HCT116 (cell line): ENCODE results near the gene NDUFS2. TPM values are rescaled to one million over a fixed set of nuclear protein-coding genes. Genes with fewer than 3 reads are reported as not detected.

Experiments used
- ATAC-seq: fragments of 200-7000 bp; cut with Tn5 transposase; 2 replicates; pipeline ENCODE4 v1.9.1; 2020; ENCODE audit warnings: mild to moderate bottlenecking, moderate library complexity
- BruUV-seq: library from RNA; stranded (reverse); fragments of 400-500 nt; replicated peaks from 2 replicates; lab custom pipeline; 2021; lab: Mats Ljungman, UMichigan
- CTCF ChIA-PET: fragments of 300-600 bp; sonication (Branson Sonifier 250); formaldehyde crosslinking; loops from one replicate; lab custom pipeline; 2021; ENCODE audit warnings: antibody characterized with exemption; lab: Charles Lee
- POLR2A ChIA-PET: fragments of 300-600, 350-600 bp; sonication (Branson Sonifier 250); formaldehyde crosslinking; loops from one replicate; lab custom pipeline; 2021; ENCODE audit warnings: antibody characterized with exemption; lab: Charles Lee
- RAD21 ChIA-PET, 2 experiments: fragments of 300-600 bp; sonication (Branson Sonifier 250); formaldehyde crosslinking; loops; one replicate each; lab custom pipeline; 2023; ENCODE audit warnings: low total read pairs in 2 of 2; ENCODE audit not compliant: uncharacterized antibody in 2 of 2, unreplicated experiment in 2 of 2, low non-redundant PET in 1 of 2; lab: Charles Lee
- DNase-seq: peaks from one replicate; pipeline ENCODE4 v3.0.0-alpha.2; 2010; ENCODE audit warnings: low read depth, low spot score
- H2AFZ ChIP-seq: fragments of 200-600 bp; shearing (Covaris generic), sonication (generic); 2 replicates; pipeline ENCODE4 v1.6.1; 2017; ENCODE audit warnings: low read depth, mixed run types, mixed read lengths, antibody characterized with exemption, low read length; ENCODE audit not compliant: poor library complexity, severe bottlenecking
- H3K27ac ChIP-seq: 2 replicates; pipeline ENCODE4 v1.5.1; 2012; ENCODE audit warnings: low read depth, low read length
- H3K27me3 ChIP-seq: fragments of 200-600 bp; sonication (generic); 2 replicates; pipeline ENCODE4 v1.6.1; 2016; ENCODE audit warnings: mixed run types, low read length, mixed read lengths; ENCODE audit not compliant: insufficient read depth
- H3K36me3 ChIP-seq, 2 experiments: fragments of 200-500 bp in 1 of 2; fragments of 200-600 bp in 1 of 2; sonication (Bioruptor generic) in 1 of 2; sonication (generic) in 1 of 2; 2 replicates each; pipeline versions ENCODE4 v1.5.1 to v1.6.1; 2014 to 2016; ENCODE audit warnings: low read length in 2 of 2, inconsistent platforms in 1 of 2, mixed read lengths in 1 of 2, mixed run types in 1 of 2; ENCODE audit not compliant: insufficient read depth in 2 of 2, control insufficient read depth in 1 of 2
- H3K4me1 ChIP-seq, 2 experiments: fragments of 200-600 bp in 1 of 2; sonication (generic) in 1 of 2; 2 replicates each; pipeline versions ENCODE4 v1.5.1 to v1.6.1; 2012 to 2017; ENCODE audit warnings: low read length in 2 of 2, inconsistent platforms in 1 of 2, mild to moderate bottlenecking in 1 of 2, mixed read lengths in 1 of 2, mixed run types in 1 of 2, moderate library complexity in 1 of 2; ENCODE audit not compliant: insufficient read depth in 2 of 2, control insufficient read depth in 1 of 2
- H3K4me2 ChIP-seq: fragments of 200-600 bp; sonication (generic); 2 replicates; pipeline ENCODE4 v1.6.1; 2017; ENCODE audit warnings: mixed run types, low read length, mixed read lengths
- H3K4me3 ChIP-seq, 2 experiments: fragments of 200-600 bp in 1 of 2; sonication (generic) in 1 of 2; replicated peaks in 1 of 2; 2 replicates each; pipeline ENCODE4 v1.5.1; 2011 to 2016; ENCODE audit warnings: low read length in 2 of 2, control low read depth in 1 of 2, low read depth in 1 of 2, mild to moderate bottlenecking in 1 of 2, mixed read lengths in 1 of 2, mixed run types in 1 of 2
- H3K79me2 ChIP-seq: fragments of 200-600 bp; sonication (generic); 2 replicates; pipeline ENCODE4 v1.6.1; 2017; ENCODE audit warnings: mild to moderate bottlenecking, mixed run types, low read length, moderate library complexity, mixed read lengths; ENCODE audit not compliant: insufficient read depth
- H3K9ac ChIP-seq: fragments of 200-600 bp; sonication (generic); 2 replicates; pipeline ENCODE4 v1.6.1; 2016; ENCODE audit warnings: low read length, mixed read lengths
- H3K9me2 ChIP-seq: fragments of 200-600 bp; sonication (generic), shearing (Covaris generic); 2 replicates; pipeline ENCODE4 v1.6.1; 2017; ENCODE audit warnings: mixed run types, mild to moderate bottlenecking, moderate library complexity; ENCODE audit not compliant: insufficient read depth
- H3K9me3 ChIP-seq, 2 experiments: fragments of 200-500 bp in 1 of 2; fragments of 200-600 bp in 1 of 2; sonication (Bioruptor generic) in 1 of 2; sonication (generic) in 1 of 2; 2 replicates each; pipeline ENCODE4 v1.6.1; 2014 to 2017; ENCODE audit warnings: low read length in 2 of 2, mixed read lengths in 2 of 2, inconsistent platforms in 1 of 2, low read depth in 1 of 2, mild to moderate bottlenecking in 1 of 2, mixed run types in 1 of 2, moderate library complexity in 1 of 2; ENCODE audit not compliant: control insufficient read depth in 1 of 2, insufficient read depth in 1 of 2
- H4K20me1 ChIP-seq: fragments of 200-600 bp; sonication (generic), shearing (Covaris generic); 2 replicates; pipeline ENCODE4 v1.6.1; 2017; ENCODE audit warnings: mixed run types, mild to moderate bottlenecking, moderate library complexity; ENCODE audit not compliant: insufficient read depth
- CBX3 ChIP-seq: IDR thresholded peaks from 2 replicates; pipeline ENCODE4 v1.6.1; 2012; ENCODE audit warnings: low read depth
- CEBPB ChIP-seq: IDR thresholded peaks from 2 replicates; pipeline ENCODE4 v1.6.1; 2012; ENCODE audit warnings: low read depth
- EGR1 ChIP-seq: IDR thresholded peaks from 2 replicates; pipeline ENCODE4 v1.6.1; 2012; ENCODE audit warnings: low read depth
- EZH2 ChIP-seq: fragments of 200-600 bp; sonication (generic); IDR thresholded peaks from 2 replicates; pipeline ENCODE4 v1.6.1; 2017; ENCODE audit warnings: antibody characterized with exemption, mixed run types
- FOSL1 ChIP-seq: IDR thresholded peaks from 2 replicates; pipeline ENCODE4 v1.6.1; 2012; ENCODE audit warnings: low read depth
- JUND ChIP-seq: IDR thresholded peaks from 2 replicates; pipeline ENCODE4 v1.6.1; 2012
- POLR2A ChIP-seq: IDR thresholded peaks from 2 replicates; pipeline ENCODE4 v1.7.0; 2011; ENCODE audit warnings: borderline replicate concordance; ENCODE audit not compliant: insufficient read depth, insufficient read length; ENCODE audit errors: extremely low read depth
- RAD21 ChIP-seq: IDR thresholded peaks from 2 replicates; pipeline ENCODE4 v1.6.1; 2012; ENCODE audit warnings: low read depth, mild to moderate bottlenecking
- ZFX ChIP-seq: fragments of 450-650 bp; IDR thresholded peaks from 2 replicates; pipeline ENCODE4 v1.6.1; 2017
- intact Hi-C: fragments of 100-400 bp; cut with micrococcal nuclease; formaldehyde crosslinking; loops from 2 replicates; pipeline ENCODE4 v1.10.0; 2022
- total RNA-seq: library from RNA; stranded (reverse); gene quantifications from one replicate; pipeline ENCODE4 v1.2.1, GENCODE V29; 2021; ENCODE audit not compliant: unreplicated experiment
- TF ChIP-seq, protein P1 (sequence below): IDR thresholded peaks from 2 replicates; pipeline ENCODE4 v1.6.1; 2012; ENCODE audit warnings: low read depth
- TF ChIP-seq, protein P2 (sequence below): IDR thresholded peaks from 2 replicates; pipeline ENCODE4 v1.6.1; 2012
- TF ChIP-seq, protein P3 (sequence below): IDR thresholded peaks from 2 replicates; pipeline ENCODE4 v1.6.1; 2011; ENCODE audit warnings: mild to moderate bottlenecking, low read length, moderate library complexity; ENCODE audit not compliant: insufficient replicate concordance; ENCODE audit errors: extremely low read depth

Gene NDUFS2
- total RNA-seq, 1 experiment from 2014 or later: 82.7 TPM

DNA sequence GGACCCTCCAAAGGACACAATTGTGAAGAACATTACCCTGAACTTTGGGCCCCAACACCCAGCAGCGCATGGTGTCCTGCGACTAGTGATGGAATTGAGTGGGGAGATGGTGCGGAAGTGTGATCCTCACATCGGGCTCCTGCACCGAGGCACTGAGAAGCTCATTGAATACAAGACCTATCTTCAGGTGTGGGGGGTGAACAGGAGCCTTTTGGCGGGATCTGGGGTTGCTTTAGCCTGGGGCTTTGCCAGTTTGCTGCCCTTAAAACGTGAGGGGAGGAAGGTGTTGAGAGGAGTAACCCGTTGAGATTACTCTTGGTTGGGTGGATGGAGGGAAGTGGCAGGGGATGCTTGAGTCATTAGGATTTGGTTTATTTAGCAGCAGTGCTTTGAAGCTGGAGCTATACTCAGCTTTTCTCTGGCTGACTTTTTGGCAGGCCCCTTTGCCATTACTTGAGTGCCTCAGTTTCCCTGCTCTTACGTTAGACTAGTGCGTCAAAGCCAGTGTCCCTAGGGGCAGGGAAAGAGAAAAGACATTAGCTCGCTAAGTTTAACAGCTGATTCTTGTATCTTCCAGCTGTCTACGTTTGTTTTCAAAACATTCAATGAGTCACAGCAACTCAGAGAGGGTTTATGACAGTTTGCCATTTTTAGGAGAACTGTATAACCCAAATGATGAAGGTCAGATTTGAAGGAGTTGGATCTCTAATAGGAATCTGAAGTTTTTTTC is 4.4 kb downstream of the NDUFS2 start:
- H3K9me2 ChIP-seq: no peaks in the 10 kb centered on the region
- no peak for ATAC-seq
- DNase-seq: no peak
- CTCF ChIA-PET: no interaction called here
- POLR2A ChIA-PET: interaction anchor here (0.6 kb wide), 1 partner anchor 12 kb away, joined by 3 read pairs; no protein-coding TSS in a partner anchor
- H3K27ac ChIP-seq: no peak overlapping the region
- BruUV-seq: no TSS peak
- H3K9ac ChIP-seq: no peak overlapping the region
- H3K4me2 ChIP-seq: no peak overlapping the region
- H3K9me3 ChIP-seq: no peaks in the 10 kb centered on the region
- H3K36me3 ChIP-seq: peaks cover 42 to 55% of the 10 kb centered on the region in 2 experiments
- peaks cover 29% of the 10 kb centered on the region for H3K79me2 ChIP-seq
- TF ChIP-seq, protein P1, sequence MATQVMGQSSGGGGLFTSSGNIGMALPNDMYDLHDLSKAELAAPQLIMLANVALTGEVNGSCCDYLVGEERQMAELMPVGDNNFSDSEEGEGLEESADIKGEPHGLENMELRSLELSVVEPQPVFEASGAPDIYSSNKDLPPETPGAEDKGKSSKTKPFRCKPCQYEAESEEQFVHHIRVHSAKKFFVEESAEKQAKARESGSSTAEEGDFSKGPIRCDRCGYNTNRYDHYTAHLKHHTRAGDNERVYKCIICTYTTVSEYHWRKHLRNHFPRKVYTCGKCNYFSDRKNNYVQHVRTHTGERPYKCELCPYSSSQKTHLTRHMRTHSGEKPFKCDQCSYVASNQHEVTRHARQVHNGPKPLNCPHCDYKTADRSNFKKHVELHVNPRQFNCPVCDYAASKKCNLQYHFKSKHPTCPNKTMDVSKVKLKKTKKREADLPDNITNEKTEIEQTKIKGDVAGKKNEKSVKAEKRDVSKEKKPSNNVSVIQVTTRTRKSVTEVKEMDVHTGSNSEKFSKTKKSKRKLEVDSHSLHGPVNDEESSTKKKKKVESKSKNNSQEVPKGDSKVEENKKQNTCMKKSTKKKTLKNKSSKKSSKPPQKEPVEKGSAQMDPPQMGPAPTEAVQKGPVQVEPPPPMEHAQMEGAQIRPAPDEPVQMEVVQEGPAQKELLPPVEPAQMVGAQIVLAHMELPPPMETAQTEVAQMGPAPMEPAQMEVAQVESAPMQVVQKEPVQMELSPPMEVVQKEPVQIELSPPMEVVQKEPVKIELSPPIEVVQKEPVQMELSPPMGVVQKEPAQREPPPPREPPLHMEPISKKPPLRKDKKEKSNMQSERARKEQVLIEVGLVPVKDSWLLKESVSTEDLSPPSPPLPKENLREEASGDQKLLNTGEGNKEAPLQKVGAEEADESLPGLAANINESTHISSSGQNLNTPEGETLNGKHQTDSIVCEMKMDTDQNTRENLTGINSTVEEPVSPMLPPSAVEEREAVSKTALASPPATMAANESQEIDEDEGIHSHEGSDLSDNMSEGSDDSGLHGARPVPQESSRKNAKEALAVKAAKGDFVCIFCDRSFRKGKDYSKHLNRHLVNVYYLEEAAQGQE: no peak
- TF ChIP-seq, protein P2, sequence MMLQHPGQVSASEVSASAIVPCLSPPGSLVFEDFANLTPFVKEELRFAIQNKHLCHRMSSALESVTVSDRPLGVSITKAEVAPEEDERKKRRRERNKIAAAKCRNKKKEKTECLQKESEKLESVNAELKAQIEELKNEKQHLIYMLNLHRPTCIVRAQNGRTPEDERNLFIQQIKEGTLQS: no peak
- no peak for TF ChIP-seq ZFX
- no peak for TF ChIP-seq CBX3
- no peak for TF ChIP-seq EZH2
- no peak for TF ChIP-seq POLR2A
- TF ChIP-seq EGR1: no peak
- no peak for TF ChIP-seq RAD21
- TF ChIP-seq CEBPB: no peak
- TF ChIP-seq FOSL1: no peak
- TF ChIP-seq, protein P3, sequence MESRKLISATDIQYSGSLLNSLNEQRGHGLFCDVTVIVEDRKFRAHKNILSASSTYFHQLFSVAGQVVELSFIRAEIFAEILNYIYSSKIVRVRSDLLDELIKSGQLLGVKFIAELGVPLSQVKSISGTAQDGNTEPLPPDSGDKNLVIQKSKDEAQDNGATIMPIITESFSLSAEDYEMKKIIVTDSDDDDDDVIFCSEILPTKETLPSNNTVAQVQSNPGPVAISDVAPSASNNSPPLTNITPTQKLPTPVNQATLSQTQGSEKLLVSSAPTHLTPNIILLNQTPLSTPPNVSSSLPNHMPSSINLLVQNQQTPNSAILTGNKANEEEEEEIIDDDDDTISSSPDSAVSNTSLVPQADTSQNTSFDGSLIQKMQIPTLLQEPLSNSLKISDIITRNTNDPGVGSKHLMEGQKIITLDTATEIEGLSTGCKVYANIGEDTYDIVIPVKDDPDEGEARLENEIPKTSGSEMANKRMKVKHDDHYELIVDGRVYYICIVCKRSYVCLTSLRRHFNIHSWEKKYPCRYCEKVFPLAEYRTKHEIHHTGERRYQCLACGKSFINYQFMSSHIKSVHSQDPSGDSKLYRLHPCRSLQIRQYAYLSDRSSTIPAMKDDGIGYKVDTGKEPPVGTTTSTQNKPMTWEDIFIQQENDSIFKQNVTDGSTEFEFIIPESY: no peak
- no peak for TF ChIP-seq JUND
- peaks cover 4 to 25% of the 10 kb centered on the region in 2 experiments; a peak in 3 of 4 replicates for H3K4me1 ChIP-seq
- intact Hi-C loops: no loop called here
- no peak overlapping the region for H3K4me3 ChIP-seq
- RAD21 ChIA-PET: no interaction called here
- H4K20me1 ChIP-seq: no peaks in the 10 kb centered on the region
- no peaks in the 10 kb centered on the region for H3K27me3 ChIP-seq
- H2AFZ ChIP-seq: no peak overlapping the region
